ENCODE results near the gene ISG20.

The ISG20 gene

DNA sequence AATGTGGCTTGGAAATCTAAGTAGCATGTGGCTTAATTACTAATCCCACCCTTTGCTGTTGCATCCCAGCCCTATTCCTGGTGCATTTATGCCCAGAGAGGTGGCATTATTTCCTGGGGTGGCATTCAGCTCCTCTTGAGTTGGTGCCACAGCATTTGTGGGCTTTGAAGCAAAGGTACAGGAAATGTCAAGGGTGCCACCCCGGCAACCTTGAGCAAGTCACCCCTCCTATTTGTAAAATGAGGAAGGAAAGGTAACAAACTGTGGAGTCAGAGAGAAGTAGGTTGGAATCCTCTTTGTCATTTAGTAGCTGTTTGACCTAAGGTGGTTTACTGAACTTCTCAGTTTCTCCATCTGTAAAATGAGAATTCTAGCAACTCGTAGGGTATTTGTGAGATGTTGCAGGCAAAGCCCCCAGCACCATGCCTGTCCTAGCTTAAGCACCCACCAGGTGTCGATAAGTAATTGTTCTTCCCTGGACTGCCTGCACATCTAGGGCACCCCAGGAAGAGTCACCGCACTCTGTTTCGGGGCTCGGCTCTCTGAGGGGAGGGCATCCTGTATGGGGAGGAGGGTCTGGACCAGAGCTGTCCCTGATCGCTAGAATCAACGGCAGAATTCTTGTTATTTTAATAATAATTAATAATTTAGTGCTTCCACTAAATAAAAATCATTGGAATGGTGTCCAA is 17.1 kb downstream of the ISG20 start:
- no peak for DNase-seq

DNA sequence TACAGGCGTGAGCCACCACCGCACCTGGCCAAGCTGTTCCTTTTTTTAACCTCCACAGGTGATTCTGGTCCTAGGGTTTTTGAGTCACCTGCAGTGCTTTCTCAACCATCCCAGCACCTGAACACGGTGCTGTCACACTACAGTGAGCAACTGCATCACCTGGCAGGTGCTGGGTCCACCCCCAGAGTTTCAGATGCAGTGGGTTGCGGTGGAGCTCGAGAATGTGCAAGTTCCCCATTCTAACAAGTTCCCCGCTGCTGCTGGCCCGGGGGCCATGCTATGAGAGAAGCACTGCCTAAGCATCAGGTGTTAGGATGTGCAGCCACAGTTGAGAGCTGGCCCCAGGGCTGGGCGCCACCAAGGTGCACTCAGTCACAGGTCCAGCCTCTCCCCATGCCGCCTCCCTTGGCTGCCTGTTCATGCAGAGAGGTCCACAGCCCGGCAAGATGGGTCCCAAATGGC is 18.0 kb downstream of the ISG20 start:
- no peak for DNase-seq

DNA sequence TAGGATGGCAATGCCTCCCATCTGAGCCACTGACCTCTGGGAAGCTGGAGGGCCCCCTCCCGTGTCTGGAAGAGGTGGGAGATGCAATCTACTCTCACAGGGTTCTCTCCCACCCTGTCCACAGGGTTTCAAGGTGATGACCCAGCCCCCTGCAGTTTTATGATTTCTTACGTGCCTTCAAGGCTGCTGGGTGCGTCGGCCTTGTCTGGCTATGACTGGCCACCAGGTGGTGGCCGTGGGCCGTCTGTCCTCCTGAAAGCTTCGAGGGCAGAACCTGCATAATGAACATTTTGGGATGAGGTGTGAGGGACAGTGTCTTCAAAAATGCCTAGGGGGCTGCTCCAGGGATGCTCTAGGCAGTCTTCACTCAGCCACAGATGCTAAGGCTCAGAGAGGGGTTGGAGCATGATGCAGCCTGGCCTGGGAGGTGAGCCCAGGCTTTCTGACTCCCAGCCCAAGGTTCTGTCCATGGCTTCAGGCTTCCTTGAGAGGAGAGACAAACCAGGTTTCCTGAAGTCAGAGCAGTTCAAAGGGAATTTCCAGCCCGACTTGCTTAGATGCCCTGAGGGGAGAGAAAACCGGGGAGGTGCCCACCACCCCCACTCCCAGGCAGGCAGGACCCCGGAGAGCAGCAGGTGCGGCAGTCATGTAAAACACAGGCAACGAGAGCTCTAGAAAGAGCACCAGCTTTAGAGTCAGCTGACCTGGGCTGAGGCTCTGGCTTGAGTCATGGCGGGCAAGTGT is 18.7 kb downstream of the ISG20 start:
- peak; percentile 53 for DNase-seq

DNA sequence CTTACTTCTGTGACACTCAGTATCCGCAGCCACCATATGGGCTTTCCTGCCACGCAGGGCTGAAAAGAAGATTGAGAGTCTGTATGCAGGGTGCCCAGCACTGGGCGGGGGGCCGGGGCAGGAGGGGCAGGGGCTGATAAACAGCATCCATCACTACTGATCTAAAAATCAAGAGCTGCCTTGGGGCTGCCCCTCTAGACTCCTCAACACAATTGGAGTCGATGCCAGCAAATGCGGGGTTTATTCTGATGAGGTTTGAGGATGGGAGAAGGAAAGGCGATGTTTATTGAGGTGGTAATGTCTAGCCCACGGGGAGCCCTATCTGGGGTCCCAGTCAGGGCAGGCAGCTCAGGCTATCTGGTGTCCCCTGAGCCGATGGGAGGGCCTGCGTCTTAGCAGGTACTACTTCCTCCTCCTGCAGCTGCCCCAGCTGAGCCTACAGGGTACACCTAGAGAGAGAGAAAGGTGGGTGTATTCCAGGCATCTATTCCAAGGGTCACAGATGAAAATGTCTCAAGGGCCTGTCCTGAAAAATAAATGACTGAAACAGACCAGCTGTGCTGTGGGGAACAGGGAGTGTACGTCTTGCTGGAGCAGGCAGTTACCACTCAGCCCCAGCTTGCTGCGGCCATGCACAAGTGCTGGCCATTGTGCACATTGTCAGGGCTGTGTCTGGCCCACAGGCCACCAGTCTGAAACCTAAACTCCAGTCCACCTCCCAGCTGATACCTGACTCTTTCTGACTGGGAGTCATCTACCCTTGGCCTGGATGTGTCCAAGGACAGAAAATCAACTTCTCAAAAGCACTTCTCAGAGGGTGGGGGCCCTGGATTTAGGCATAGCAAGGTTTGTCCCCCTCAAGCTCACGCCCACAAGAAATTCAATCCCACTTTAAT is 19.5 kb downstream of the ISG20 start:
- DNase-seq, result no peak

DNA sequence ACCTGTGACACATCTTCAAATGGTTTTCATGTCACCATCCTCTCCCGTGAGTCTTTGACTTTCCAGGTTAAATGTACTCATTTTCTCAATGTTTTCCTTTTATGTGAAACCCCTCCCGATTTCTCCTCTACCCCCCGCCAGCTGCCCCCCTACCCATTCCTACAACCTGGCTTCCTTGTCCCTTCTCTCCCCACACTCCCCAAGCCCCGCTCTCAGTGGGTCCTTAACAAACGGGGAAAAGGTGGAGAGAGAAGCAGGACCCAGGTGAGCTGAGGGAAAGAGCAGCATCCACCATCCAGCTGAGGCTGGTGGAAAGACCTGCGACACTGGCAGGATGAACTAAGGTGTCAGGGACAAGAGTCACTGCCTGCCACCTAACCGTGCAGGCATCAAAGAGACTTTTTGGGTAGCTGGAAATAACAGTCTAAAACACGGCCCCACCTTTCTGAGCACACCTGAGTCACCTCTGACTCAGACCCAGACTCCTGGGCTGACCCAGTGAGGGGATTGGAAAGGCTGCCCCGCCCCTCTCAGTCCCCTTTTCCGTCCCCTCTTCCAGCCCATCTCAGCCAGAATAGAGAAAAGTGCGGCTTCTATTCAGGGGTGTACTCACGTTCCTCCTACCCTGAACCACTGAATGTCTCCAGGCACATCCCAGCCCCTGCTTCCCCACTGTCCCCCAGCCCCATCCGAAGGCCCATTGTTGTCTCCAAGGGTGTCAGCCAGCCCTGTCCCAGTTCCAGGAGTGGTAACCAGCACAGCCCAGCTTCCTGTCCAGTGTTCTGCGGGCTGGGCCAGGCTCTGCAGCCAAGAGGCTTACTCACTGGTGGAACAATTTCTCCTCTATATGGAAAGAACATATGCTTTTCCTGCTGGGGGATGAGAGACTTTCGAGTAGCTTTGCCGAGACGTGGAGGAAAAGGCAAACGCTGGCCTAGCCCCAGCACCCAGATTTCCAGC is 20.4 kb downstream of the ISG20 start:
- peak; percentile 67 for DNase-seq

DNA sequence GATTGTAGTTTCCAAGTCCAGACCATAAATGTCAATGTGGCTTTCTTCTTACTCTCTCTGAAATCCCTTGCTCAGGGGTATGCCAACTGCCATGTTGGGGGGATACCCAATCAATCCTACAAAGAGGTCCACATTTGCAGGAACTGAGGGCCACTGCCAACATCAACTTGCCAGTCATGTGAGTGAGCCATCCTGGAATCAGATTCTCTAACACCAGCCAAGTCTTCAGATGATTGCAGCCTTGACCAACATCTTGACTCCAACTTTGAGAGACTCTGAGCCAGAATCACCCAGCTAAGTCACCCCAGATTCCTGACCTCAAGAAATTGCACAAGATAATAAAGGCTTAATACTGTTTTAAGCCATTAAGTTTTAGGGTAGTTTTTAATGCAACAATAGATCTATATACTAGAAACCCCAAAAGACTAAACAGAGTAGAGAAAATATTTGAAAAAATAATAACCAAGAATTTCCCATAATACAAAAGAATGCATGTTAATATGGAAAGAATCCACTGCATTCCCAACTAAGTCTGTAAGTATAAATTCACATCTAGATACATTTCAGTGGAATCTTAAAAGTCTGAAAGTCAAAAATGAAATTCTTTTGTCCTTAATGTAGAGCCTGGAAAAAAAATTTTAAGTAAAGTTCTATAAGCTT is 22.4 kb downstream of the ISG20 start:
- peak; percentile 58 for DNase-seq

DNA sequence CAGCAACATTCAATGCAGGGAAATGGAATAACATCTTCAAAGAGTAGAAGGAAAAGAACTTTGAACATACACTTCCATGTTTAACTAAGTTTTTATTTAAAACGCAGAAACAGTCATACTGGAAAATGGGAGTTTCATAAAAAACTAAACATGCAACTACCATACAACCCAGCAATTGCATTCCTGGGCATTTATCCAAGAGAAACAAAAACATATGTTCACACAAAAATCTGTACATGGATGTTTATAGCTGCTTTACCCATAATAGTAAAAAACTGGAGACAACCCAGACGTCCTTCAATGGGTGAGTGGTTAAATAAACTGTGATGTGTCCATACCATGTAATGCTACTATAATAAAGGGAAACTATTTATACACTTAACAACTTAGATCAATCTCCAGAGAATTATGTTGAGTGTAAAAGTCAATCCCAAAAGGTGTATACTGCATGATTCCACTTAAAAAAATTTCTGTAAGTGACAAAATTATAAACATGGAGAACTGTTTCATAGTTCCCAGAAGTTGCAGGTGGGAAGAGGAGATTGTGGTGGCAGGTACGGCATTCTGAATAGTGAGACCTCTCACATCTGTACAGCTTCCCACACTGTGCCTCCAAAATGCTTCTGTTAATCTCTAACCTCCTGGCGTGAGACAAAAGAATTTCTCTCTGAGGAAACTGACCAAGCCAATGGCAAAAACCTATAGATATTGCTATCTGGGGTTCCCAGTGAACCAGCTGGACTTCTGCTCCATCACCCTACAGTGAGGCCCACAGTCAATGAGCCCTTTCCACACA is 23.1 kb downstream of the ISG20 start:
- peak; percentile 76 for DNase-seq

DNA sequence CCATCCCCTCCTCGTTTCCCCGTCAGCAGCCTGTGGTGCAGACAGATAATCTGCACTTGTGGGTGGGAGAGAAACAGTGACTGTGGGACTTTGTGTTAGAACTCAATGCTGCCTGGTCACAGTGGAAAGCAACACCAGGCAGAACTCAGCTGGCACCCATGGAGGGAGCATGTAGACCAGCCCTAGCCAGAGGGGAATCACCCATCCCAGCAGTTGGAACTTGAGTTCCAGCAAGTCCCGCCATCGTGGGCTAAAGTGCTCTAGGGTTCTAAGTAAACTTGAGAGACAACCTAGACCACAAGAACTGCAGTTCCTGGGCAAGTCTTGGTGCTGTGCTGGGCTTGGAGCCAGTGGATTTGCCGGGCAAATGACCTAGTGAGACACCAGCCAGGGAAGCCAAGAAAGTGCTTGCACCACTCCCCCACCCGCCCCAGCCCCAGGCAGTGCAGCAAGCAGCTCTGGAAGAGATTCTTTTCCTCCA is 24.4 kb downstream of the ISG20 start:
- no peak for DNase-seq

DNA sequence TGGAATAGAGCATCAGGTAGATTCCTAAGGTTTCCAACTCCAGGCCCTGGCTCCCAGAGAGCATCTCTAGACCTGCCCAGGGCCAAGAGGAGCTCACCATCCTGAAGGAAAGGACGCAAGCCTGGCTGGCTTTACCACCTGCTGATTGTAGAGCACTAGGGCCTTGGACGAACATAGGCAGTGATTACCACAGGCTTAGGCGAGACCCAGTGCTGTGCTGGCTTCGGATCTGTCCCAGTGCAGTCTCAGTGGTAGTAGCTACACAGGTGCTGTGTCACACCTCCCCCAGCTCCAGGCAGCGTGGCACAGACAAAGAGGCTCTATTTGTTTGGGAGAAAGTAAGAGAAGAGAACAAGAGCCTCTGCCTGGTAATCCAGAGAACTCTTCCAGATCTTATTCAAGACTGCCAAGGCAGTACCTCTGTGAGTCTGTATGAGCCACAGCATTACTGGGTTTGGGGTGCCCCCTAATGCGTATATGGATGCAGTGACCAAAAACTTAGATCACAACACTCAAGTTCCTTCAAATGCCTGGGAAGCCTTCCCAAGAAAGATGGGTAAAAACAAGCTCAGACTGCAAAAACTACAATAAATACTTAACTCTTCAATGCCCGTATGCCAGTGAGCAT is 25.4 kb downstream of the ISG20 start:
- DNase-seq, result no peak

DNA sequence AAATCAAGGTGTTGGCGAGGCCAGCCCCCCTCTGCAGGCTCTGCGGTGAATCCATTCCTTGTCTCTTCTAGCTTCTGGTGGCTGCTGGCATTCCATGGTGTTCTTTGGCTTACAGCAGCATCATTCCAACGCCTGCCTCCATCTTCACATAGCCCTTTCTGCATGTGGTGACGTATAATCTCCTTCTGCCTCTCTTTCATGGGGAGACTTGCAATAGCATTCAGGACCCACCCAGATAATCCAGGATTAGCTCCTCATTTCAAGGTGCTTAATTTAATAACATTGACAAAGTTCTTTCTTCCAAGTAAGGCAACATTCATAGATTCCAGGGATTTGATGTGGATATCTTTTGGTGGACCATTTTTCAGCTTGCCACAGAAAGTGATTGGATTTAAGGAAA is 35.8 kb downstream of the ISG20 start:
- no peak for DNase-seq

DNA sequence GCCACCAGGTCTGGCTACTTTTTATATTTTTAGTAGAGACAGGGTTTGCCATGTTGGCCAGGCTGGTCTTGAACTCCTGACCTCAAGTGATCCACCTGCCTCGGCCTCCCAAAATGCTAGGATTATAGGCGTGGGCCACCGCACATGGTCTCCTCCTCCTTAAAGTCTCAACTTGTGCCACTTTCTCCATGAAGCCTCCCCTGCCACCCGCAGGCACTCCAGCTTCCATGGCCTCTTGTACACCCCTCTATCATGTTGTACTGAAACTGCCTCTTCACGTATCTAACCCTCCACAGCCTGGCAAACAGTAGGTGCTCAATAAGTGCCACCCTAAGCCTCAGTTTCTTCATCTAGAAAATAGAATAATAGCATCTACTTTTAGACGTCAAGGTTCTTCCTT is 39.9 kb downstream of the ISG20 start:
- no peak for DNase-seq

DNA sequence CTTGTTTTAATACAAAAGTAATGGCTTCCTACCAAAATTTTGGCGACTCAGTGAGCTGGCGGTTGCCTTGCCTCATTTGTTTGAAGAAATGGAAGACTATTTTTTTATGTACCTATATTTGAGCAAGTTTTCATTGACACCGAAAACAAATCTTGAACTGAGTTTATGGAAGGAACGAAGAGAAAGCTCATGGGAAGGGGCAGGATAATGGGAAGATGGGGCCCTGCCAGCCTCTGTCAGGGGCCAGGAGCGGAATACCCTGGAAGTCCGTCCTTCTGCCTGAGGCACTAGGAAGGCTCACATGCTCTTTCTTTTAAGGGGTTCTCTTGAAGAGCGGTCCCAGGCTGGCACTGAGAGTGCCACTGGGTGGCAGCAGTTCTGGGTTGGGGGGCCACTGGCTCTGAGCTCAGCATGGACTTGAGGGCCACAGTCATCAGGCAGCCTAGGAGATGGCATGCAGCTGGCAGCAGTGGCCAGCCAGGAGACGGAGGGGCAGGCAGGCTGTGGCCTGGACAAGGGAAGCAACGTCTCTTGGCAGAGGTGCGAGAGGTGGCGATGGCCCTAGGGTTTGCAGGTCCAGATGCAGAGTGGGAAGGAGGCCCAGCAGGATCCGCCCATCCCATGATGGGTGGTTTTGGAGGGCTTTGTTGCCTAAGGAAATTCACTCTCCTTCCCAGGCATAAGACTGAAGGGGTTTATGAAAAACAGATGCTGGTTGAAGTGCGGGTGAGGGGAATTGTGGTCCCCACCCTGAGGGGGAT is 41.6 kb downstream of the ISG20 start:
- no peak for DNase-seq

DNA sequence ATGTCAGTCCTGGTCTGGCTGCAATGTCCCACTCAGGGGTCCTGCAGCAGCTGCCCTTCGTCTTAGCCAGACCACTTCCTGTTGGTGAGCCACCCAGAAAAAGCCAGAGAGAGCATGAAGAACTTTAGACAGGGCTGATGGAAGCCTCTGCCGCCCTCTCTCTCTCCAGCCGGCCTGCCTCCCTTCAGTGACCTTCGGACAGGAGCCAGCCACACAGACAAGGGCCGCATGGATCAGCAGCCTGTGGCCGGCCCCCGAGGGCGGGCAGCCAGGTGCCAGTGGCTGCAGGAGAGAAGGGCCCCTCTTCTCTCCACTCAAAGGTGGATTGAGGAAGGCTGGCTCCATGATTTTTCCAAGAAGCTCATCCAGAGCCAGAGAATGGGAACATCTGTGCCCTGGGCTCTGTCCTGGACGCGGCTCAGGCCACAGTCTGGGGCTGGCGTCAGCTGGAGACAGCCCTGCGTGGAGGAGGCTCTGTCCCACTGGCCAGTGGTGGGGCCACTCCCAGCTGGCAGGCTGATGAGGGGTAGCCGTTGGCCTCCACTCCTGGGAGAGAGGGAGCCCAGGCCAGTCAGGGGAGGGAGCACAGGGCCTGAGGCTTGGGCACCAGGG is 42.9 kb downstream of the ISG20 start:
- no peak for DNase-seq

DNA sequence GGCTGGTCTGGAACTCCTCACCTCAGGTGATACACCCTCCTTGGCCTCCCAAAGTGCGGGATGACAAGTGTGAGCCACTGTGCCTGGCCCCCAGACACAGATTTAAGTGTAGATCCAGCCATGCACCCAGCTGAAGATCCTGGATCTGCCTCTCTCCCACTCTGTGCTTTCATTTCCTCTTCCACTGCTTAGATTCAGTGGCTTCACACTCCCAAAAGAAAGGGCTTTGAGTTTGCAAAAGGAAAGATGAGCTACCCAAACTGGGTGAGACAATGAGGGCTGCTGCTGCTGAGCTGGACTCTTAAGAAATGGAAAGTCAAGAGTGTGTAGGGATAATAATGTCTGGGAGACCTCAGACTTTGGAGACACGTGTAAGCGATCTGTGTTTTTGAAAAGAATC is 45.5 kb downstream of the ISG20 start:
- DNase-seq, result no peak

DNA sequence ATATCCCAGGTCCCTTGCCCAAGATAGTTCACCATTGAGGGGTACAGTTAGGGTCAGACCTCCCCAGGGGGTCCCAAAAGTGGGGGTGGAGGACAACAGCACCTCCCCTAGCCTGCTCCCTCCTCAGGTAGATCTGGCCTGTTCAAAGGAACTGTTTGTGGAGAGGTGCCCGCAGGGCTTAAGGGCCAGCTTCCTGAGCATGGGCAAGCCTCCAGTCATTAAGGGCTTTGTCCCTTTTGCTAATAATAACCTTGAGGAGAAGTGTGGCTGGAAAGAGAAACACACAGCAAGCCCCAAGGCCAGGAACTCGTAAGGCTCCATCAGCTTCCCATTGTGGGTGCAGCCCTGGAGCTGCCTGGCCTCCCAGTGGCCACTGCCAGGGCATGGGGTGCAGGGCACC is 47.4 kb downstream of the ISG20 start:
- DNase-seq, result no peak

DNA sequence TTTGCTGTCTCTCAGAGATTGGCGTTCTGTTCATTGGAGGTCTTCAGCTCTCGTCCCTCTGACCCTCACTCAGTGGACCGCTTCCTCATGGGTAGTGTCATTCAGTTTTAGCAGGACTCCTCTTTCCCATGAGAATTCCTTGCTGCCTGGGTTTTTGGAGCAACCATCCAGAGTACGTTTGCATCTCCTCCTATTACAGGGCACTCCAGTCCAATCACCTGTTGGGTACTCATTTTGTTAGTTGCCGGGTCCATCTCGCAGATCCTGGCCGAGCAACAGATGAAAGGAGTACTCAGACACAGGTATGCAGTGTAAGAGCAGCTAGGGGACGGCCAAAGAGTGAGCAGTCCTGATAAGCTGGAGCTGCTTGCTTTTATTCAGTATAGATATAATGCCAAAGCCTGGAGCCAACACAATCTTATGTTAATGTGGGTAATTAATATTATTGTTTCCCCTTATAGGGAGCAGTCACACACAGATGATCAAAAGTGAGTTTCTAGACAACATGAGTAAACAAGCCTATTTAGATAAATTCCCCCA is 49.6 kb downstream of the ISG20 start:
- DNase-seq, result no peak

DNA sequence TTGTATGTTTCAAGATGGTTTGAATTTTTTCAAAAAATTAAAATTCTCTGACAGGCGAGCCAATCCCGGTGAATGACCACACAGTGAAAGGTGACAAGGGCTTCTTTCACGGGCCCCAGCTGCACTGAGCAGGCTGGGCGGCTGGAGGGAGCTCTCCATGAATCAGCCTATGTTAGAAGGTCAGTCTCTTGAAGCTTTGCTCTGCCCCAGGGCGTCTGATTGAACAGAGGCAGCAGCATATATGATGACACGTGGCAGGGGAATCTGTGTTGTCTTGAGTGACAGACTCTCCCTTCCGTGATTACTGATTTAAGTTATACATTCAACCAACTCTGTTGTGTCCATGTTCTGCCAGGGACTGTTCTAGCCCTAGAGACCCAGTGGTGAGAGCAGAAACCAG is 51.5 kb downstream of the ISG20 start:
- no peak for DNase-seq

DNA sequence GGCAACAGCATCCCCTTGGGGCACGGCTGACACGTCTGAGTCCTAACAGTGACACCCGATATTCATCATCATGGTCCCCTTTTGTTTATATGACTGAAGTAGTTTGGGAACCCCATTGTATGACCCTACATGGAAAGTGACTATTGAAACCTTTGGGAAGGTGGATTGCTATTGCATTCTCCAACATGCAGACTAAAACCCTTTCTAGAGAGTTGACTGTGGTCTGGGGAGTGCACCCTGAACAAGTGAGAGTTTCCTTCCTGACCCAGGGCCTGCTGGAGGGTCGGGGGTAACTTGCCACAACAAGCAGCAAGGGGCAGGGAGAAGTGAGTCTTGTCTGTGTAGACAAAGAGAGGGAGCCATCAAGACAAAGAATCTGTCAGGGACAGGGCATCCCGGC is 54.4 kb downstream of the ISG20 start:
- DNase-seq, result no peak

DNA sequence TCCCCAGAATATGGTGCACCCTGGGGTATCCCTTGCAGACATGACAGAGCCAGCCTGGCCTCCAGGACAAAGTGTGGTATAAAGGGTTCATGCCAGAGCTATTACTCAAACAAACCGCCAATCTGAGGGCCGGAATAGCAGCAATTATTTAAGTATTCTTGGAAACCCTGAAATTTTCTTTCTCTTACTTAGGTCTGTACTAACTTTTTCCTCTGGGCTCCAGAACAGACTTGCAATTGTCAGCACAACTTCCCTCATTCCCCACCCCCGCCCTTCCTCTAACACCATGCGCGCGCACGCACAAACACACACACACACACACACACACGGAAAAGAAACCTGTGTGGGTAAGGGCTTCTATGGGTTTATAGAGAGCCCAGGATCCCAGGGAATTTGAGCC is 56.3 kb downstream of the ISG20 start:
- peak; percentile 5 for DNase-seq
